ENCODE results near the gene SRXN1.

SRXN1 gene

DNA sequence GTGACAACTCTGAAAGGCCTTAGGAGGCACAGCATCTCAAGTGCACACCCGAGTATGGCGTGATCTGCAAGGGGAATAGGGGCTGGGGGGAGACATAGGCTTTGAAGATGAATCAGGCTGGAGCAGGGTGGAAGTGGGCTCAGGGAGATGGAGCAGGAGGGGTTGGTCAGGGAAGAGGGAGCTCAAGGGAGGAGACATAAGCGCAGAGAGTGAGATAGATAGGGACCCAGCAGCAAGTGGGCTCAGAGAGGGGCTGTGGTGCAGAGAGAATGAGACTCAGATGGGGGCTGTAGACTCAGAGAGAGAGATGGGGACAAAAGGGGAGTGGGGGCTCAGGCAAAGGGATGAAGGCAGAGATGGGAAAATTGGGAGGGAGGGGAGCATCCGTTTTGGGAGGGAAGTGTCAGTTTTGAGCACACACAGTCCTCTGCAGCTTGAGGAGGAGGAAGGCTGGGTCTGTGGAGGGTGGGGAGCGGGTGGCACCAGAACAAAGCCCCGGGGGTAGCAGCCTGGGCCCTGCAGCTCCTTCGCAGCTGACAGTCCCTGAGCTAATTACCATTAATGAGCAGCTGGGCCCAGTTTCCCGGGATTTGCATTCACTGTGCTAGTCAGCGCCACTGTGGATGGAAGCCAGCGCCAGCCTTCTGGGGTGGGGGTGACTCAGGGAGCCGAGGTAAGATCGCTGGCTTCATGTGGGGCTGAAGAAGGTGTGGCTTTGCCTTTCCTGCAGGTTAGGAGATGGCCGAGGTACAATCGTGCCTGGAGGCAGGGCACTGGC lies 18.7 kb downstream of the SRXN1 start:
- no peak for DNase-seq

DNA sequence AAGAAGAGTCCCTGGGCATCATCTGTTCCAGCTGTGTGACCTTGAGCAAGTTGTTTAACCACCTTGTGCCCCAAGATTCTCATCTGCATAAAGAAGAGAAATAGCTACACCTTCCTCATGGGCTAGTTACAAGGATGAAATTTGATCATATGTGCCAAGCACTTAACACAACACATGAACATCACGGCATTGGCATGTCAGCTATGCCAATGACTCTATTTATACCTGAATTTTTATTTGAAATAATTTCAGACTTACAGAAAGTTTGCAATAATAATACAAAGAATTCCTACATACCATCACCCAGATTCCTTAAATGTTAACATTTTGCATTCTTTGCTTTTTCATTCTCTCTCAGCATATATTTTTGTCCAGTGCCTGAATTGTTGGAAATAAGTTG lies 21.9 kb downstream of the SRXN1 start:
- DNase-seq, result no peak

- no peak for DNase-seq
Measured at GRCh38 chr20:626579-626978, 26.4 kb downstream of the SRXN1 start.

DNA sequence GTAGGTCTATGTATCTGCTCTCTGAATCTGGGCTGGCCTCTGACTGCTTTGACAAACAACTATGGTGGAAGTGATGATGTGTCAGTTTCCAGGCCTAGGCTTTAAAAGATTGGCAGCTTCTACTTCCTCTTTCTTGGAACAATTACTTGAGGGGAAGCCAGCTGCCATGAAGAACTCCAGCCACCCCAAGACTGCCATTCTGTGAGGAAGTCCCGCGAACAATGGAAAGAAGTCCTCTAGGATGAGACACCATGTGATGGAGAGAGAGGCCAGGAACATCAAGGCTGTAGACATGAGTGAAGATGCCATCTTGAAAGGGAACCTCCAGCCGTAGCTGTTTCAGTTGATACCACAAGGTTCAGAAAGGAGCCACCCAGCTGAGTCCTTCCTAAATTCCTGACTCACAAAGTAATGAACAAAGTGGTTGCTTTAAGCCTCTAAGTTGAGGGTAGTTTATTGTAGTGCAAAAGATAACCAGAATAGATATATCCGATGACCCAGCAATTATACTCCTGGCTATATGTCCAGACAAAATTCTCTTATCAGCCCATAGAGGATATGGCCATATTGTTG lies 27.6 kb downstream of the SRXN1 start:
- no peak for DNase-seq

DNA sequence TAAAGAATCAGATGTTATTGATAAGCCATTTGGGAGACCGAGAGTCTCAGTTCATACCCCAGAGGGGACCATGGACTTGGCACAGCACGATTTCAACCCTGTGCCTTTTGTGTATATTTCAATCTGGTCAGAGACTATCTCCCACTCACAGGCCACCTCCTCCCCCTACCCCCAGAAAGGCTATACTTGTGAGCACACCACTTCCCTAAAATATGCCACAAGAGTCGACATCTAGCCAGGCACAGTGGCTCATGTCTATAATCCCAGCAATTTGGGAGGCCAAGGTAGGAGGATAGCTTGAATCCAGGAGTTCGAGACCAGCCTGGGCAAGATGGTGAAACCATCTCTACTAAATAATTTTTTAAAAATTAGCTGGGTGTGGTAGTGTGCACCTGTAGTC lies 29.3 kb downstream of the SRXN1 start:
- no peak for DNase-seq

GRCh38 chr20:623021-623420 lies 30.0 kb downstream of the SRXN1 start:
- no peak for DNase-seq

- no peak for DNase-seq
Measured at GRCh38 chr20:622161-622560, 30.8 kb downstream of the SRXN1 start.

- no peak for DNase-seq
Measured at GRCh38 chr20:621125-621756, 31.8 kb downstream of the SRXN1 start.

DNA sequence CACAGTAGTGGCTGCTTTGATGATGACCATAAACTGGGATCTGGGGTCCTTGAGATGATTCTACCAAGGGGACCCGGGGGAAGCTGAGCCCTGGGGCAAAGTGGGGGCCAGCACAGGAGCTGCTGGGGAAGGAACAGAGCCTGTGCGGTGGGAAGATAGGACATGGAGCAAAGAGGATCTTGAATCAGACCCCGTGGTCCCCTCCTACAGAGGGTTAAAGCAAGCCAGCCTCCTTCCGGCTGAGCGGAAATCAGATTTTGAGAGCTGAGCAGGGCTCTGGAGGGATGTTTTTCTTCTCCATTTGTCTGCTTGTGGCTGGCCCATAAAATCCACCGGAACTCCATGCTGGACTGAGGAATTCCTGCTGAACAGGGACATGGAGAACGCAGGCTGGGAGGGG lies 32.8 kb downstream of the SRXN1 start:
- DNase-seq, result no peak

DNA sequence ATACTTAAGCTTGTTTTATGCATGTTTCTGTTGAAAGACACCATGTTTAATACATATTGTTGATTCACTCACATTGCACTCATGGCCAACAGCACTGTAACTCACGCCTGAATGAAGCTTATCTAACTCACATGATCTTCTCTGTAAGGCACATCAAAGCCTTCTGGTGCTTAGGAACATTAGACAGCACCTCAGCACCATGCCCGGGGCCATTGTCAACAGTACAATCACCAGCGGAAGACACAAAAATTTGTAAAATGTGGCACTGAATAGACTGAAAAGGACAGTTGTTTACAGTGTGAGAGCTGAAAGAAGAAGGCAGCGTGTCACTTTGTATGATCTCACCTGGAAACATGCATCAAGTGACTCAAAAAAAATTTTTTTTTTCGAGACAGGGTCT lies 34.0 kb downstream of the SRXN1 start:
- DNase-seq, result no peak

DNA sequence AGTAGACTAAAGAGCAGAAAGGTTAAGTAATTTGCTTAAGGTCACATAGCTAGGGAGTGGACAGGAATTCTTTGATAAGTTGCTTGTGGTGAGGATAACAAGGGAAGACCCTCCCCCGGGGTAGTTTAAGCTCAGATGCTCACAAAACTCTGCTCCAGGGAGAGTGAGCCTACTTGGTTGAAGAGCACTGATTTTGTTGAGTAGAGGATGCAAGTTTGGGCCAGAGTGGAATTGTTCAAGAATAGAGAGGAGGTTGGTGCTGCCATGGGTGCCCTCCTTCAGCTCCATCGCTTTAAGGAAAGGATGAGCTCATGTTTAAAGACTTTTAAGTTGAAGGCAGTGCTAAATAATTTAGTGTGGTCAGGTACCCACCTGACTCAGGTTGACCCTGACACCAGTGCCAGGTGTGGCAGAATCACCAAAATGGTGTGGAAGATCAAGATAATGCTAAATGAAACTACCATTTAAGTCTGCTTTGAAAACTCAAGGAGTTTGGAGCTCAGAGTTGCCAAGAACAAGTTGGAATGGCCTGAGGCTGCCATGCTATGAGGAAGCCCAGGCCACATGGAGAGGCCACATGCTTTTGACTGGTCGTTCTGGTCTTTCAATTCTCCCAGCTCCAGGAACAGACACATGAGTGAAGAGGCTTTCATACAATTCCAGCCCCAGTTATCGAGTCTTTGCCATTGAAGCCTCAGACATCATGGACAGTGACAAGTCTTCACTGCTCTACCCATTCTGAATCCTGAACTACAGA lies 34.9 kb downstream of the SRXN1 start:
- no peak for DNase-seq

- no peak for DNase-seq
Measured at GRCh38 chr20:615514-615913, 37.5 kb downstream of the SRXN1 start.

- no peak for DNase-seq
Measured at GRCh38 chr20:611843-612185, 41.2 kb downstream of the SRXN1 start.

DNA sequence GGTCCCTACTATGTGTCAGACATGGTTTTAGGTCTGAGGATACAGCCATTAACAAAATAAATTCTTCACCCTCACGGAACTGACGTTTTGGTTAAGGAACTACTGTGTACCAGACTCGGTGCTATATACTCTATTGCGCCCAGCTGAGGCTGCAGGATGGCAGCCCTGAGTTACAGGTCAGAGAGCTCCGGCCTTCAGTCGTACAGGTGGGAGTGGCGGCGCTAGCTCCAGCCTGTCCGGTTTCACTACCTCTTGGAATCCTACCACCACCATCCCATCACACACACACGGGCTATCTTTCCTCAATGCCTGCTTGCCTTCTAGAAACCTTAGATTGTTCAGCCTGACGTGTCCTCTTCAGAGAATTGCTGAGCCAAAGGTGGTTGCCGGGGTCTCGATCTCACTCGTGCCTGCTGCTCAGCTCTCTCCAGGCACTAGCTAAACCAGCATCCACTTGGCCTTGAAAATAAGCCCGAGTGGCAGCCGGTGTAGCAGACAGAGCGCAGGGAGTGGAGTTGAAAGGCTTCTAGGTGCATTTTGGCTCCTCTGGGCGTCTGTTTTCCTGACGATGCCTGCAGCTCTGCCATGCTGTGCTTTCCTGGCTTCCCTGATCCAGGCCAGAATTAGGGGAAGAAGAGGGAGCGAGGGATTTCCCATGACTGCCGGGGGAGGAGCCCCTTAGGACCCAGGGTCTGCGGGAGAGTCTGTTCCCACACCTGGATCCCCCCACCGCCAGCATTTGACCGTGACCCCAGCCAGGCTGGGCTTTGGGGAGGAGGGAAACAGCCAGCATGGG lies 41.8 kb downstream of the SRXN1 start:
- DNase-seq, result no peak

- DNase-seq, result no peak
Measured at GRCh38 chr20:610130-611046, 42.6 kb downstream of the SRXN1 start, which contains the start of gene TCF15. Gene TCF15 (minus strand): TSS chr20:610309. CDS start chr20:610237, 72 bp downstream.

- DNase-seq, result no peak
Measured at GRCh38 chr20:609371-609964, 43.5 kb downstream of the SRXN1 start.

- no peak for DNase-seq
Measured at GRCh38 chr20:608970-609369, 44.0 kb downstream of the SRXN1 start.

DNA sequence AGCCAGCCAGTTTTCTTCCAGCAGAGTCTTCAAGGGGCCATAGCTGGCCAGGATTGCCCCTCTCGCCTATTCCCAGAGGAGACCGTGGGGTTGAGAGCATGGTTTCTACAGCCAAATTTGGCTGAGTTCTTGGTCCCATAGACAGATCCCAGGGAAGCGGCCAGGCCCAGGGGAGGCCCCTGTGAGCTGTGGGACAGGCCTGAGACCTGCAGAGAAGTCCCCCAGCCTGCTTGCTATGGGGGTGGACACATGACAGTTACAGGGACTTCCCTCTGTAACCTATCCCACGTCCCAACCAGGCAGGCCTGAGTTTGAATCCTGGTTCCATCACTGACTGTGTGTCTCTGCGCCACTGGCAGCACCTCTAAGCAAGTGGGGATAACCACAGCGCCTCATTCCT lies 45.5 kb downstream of the SRXN1 start:
- no peak for DNase-seq

DNA sequence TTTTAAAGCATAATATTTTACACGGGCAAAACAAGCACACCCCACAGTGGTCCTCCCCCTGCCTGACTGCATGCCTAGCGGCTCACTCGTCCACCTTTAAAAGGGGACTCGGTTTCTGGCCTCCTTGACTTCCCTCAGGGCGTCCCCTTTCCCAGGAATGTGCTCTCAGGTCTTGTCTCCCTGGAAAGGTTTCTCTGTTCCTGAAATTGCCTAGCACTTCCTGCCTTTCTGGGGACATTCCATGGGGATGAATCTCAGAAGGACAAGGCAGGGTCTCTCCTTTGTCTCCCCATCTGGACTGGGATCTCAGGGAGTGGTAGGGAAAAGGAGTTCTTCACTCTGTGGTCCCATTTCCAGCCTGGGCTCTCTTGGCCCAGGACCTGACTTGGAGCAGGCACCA lies 47.8 kb downstream of the SRXN1 start:
- no peak for DNase-seq

GRCh38 chr20:603116-603640 lies 49.8 kb downstream of the SRXN1 start:
- no peak for DNase-seq
